ENCODE data around the gene REEP1. TPM values are rescaled to one million over a fixed set of nuclear protein-coding genes. Genes with fewer than 3 reads are reported as not detected.
A peak's percentile ranks its signal among the peaks of the same experiment; 100 is the strongest.

REEP1 gene, protein sequence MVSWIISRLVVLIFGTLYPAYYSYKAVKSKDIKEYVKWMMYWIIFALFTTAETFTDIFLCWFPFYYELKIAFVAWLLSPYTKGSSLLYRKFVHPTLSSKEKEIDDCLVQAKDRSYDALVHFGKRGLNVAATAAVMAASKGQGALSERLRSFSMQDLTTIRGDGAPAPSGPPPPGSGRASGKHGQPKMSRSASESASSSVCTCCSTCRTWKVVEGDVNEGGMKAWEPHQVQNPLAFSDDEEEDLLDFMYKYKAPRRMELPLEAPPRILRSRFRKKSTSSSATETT
- total RNA-seq, result not detected

DNA sequence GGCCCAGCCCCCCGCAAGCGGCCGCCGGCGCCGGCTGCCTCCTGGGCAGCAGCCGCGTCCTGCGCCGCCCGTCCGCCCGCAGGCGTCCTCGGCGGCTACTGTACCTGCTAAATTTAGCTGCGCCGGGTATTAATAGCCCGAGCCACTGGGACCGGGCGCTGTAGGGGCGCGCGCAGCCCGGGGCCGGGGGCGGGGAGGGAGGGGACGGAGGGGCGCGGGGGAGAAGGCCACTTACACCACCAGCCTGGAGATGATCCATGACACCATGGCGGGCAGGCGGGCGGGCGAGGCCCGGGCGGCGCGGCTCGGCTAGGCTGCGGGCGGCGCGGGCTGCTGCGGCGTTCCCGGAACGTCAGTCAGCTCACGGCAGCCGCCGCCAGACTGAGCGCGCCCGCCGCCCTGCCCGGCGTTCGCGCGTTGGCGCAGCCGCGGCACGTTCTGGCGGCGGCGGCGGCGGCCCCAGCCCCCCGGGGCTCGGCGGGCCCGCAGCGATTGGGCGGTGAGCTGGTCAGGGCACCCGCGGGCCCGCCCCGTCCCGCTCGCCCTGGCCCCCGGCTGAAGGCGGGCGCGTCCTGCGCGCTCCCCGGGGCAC lies at the start of gene REEP1:
TSS of gene REEP1 (minus strand) at position 383 of the 592 bp plus-strand sequence. CDS start at position 267, 116 bp downstream.
- Mint-ChIP-seq H3K9me3 (peaks cover 6% of the 10 kb centered on the region), H3K27ac (no peak within 1 kb of the TSS), H3K36me3 (ENCODE audit: low read depth) (no peaks in the 10 kb centered on the region), H3K4me3 (peak within 1 kb of the TSS; percentile 59), H3K4me1 (peaks cover 14% of the 10 kb centered on the region), H3K27me3 (peaks cover 77% of the 10 kb centered on the region)
- DNase-seq, result no peak
- CTCF ChIA-PET, result interaction anchor here (0.6 to 1.4 kb wide), 2 partner anchors 32 to 362 kb away, joined by 3 read pairs; no protein-coding TSS in a partner anchor
- POLR2A ChIA-PET, result no interaction called here

DNA sequence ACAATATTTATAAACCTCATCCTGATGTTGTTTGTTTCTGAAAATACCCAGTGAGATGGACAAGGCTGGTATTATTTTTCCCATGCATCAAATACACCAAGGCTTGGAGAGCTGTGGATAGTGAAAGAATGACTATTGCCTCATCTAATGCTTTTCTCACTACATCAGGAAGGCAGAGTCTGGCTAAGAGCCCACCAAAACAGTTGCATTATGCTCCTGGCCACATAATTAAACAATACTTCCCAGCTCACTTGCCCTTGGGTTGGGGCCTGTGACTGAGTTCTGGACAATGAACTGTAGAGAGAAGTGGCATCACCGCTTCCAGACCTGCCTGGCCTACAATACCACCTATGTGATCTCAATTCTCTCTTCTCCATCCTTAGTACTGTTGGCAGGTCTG lies 46.4 kb upstream of the REEP1 start:
- no peak overlapping the region for H3K4me3 Mint-ChIP-seq
- no peaks in the 10 kb centered on the region for H3K36me3 Mint-ChIP-seq (ENCODE audit: low read depth)
- POLR2A ChIA-PET, result no interaction called here
- no peak overlapping the region for H3K27ac Mint-ChIP-seq
- CTCF ChIA-PET, result no interaction called here
- H3K27me3 Mint-ChIP-seq, result peaks cover 13% of the 10 kb centered on the region
- DNase-seq, result no peak
- H3K4me1 Mint-ChIP-seq, result no peaks in the 10 kb centered on the region
- no peaks in the 10 kb centered on the region for H3K9me3 Mint-ChIP-seq

DNA sequence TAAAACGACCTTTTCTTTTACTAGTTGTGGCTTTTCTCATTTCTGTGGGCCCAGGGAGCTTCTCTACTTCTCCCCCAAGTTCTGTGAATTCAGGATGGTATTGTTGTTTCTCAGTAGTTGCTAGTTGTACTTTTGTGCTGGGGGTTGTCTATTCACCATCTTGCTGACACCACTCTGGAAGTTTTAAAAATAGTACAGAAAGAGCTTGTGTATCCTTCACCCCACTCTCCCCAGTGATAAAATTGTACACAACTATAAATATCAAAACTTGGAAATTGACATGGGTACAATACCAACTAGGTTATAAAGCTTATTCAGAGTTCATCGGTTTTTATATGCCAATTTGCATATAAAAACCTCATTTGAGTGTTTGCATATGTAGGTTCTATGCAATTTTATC lies 45.3 kb upstream of the REEP1 start:
- CTCF ChIA-PET, result no interaction called here
- POLR2A ChIA-PET, result no interaction called here
- no peak overlapping the region for H3K27ac Mint-ChIP-seq
- peaks cover 16% of the 10 kb centered on the region for H3K27me3 Mint-ChIP-seq
- no peaks in the 10 kb centered on the region for H3K4me1 Mint-ChIP-seq
- no peaks in the 10 kb centered on the region for H3K9me3 Mint-ChIP-seq
- DNase-seq, result no peak
- no peak overlapping the region for H3K4me3 Mint-ChIP-seq
- H3K36me3 Mint-ChIP-seq (ENCODE audit: low read depth), result no peaks in the 10 kb centered on the region

DNA sequence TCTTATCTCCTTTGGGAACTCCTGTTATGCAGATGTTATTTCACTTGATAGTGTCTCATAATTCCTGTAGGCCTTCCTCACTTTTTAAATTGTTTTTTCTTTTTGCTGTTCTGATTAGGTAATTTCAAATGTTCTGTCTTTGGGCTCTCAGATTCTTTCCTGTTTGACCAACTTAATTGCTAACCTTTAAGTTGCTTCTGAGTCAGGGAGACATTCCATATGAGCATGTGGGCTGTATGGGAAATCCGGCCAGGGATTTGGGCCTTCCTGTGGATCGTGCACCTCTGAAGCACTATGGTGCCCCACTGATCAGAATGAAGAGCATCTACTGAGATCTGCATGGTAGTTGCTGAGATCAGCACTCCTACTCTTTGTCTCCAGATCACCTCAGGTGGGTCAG lies 44.7 kb upstream of the REEP1 start:
- ChIA-PET POLR2A (no interaction called here), CTCF (no interaction called here)
- peaks cover 14% of the 10 kb centered on the region for H3K27me3 Mint-ChIP-seq
- H3K4me1 Mint-ChIP-seq, result no peaks in the 10 kb centered on the region
- no peak overlapping the region for H3K4me3 Mint-ChIP-seq
- DNase-seq, result no peak
- no peak overlapping the region for H3K27ac Mint-ChIP-seq
- no peaks in the 10 kb centered on the region for H3K36me3 Mint-ChIP-seq (ENCODE audit: low read depth)
- H3K9me3 Mint-ChIP-seq, result no peaks in the 10 kb centered on the region

DNA sequence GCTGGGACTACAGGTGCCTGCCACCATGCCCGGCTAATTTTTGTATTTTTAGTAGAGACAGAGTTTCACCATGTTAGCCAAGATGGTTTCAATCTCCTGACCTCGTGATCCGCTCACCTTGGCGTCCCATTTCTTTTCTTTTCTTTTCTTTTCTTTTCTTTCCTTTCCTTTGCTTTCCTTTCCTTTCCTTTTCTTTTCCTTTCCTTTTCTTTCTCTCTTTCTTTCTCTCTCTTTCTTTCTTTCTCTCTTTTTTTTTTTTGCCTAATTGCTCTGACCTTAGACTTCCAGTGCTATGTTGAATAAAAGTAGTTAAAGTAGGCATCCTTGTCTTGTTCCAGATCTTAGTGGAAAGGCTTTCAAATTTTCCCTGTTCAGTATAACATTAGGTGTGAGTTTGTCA lies 41.0 kb upstream of the REEP1 start:
- CTCF ChIA-PET, result no interaction called here
- POLR2A ChIA-PET, result no interaction called here
- Mint-ChIP-seq H3K4me1 (no peaks in the 10 kb centered on the region), H3K27ac (no peak overlapping the region), H3K36me3 (ENCODE audit: low read depth) (no peaks in the 10 kb centered on the region), H3K9me3 (no peaks in the 10 kb centered on the region), H3K27me3 (peaks cover 24% of the 10 kb centered on the region), H3K4me3 (no peak overlapping the region)
- no peak for DNase-seq

DNA sequence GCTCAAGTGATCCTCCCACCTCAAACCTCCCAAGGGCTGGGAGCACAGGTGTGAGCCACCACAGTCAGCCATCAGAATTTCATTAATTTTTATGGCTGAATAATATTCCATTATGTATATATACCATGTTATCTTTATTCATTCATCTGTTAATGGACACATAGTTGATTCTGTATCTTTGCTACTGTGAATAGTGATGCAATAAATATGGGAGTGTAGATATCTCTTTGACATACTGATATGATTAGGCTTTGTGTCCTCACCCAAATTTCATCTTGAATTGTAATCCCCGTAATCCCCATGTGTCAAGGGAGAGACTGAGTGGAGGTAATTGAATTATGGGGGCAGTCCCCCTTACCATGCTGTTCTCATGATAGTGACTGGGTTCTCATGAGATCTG lies 38.2 kb upstream of the REEP1 start:
- peaks cover 12% of the 10 kb centered on the region for H3K4me1 Mint-ChIP-seq
- H3K36me3 Mint-ChIP-seq (ENCODE audit: low read depth), result no peaks in the 10 kb centered on the region
- DNase-seq, result no peak
- H3K4me3 Mint-ChIP-seq, result no peak overlapping the region
- H3K27ac Mint-ChIP-seq, result no peak overlapping the region
- H3K9me3 Mint-ChIP-seq, result no peaks in the 10 kb centered on the region
- ChIA-PET POLR2A (no interaction called here), CTCF (no interaction called here)
- peaks cover 25% of the 10 kb centered on the region for H3K27me3 Mint-ChIP-seq

DNA sequence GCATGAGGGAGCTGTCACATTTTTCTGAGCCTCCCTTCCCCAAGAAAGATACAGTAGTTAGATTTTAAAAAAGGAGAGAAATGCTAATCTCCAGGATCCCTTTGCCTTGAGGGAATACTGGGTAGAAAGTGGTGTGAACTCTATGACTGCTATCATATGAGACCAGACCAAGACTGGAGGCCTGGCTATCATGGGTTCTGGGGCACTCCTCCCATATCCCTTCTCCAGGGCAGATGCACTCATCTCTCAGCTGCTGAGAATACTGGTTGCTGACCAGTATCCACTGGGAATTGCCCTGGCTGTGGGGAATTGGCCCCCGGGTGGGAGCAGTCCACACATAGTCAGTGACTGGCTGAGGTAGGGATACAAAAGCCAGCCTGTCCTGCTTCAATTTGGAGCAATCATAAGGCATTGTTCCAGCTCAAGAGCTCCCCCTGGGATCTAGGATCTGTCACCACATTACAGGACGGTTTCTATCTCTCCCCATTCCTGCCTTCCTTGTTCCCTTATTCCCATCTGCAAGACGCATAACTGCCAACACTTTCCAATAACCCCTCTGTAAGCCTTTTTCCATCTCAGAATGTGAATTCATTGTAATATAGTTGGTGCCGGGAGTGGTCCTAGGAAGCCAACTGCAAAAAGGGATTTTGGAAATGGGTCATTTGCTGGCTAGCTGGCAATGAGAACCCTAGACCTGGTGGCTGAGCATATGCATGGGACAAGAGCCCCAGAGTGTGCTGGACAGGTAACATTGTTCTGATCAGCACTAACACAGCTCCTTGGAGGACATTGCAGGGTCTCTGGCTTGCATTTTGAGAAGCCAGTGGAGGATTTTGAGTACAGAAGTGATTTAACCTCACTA lies 35.4 kb upstream of the REEP1 start:
- H3K27me3 Mint-ChIP-seq, result peaks cover 15% of the 10 kb centered on the region
- DNase-seq, result no peak
- ChIA-PET POLR2A (interaction anchor here (1.5 kb wide), 1 partner anchor 152 kb away, joined by 3 read pairs; no protein-coding TSS in a partner anchor), CTCF (interaction anchor here (0.6 to 1.8 kb wide), 5 partner anchors 84 to 515 kb away, joined by 3 to 8 read pairs (median 3); no protein-coding TSS in a partner anchor)
- H3K9me3 Mint-ChIP-seq, result peaks cover 5% of the 10 kb centered on the region
- no peak overlapping the region for H3K27ac Mint-ChIP-seq
- no peak overlapping the region for H3K4me3 Mint-ChIP-seq
- H3K4me1 Mint-ChIP-seq, result peaks cover 23% of the 10 kb centered on the region
- no peaks in the 10 kb centered on the region for H3K36me3 Mint-ChIP-seq (ENCODE audit: low read depth)

DNA sequence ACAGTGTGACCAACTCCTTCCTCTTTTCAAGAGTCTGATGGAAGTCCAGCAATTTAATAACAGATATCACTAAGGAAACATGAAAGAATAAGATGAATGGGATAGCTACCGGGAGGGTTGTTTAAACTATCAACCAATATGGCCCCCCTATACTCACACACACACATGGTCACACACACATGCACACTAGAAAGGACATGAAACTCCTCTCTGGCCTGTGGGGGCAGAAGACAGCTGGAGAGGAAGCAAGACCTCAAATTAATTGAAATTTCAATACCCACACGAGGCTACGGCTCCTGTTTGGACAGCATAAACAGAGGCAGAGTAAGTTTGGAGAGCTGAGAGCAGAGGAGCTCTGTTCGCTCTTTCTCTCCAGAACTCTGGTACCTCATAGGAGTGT lies 34.7 kb upstream of the REEP1 start:
- H3K4me3 Mint-ChIP-seq, result no peak overlapping the region
- POLR2A ChIA-PET, result interaction anchor here (1.5 to 1.6 kb wide), 2 partner anchors 70 to 151 kb away, joined by 3 to 4 read pairs; partner anchors contain the start of gene KDM3A

DNA sequence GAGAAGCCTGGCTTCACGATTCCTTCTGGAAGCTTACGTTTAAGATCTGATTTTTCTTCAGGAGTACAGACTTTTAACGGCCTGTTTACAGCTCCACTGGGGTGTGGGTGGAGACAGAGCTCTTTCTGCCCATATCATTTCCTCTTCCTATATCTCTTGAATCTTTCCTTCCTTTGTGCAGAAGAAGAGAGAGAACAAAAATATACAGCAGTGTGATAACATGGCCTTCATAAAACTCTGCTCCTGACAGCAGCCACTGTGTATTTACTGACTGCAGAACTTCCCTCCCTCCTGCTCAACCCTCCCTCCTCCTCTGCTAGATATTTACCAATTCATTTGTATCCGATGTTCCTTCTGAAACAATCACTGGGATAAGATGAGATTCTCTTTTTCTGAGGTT lies 34.1 kb upstream of the REEP1 start:
- POLR2A ChIA-PET, result interaction anchor here (1.5 to 1.6 kb wide), 2 partner anchors 70 to 151 kb away, joined by 3 to 4 read pairs; partner anchors contain the start of gene KDM3A
- Mint-ChIP-seq H3K9me3 (peaks cover 5% of the 10 kb centered on the region), H3K4me3 (no peak overlapping the region), H3K36me3 (ENCODE audit: low read depth) (no peaks in the 10 kb centered on the region), H3K27ac (peak overlapping the region; percentile 49), H3K27me3 (peaks cover 11% of the 10 kb centered on the region), H3K4me1 (peaks cover 25% of the 10 kb centered on the region)
- CTCF ChIA-PET, result no interaction called here
- DNase-seq, result no peak

More for the DNA sequence above, 34.7 kb upstream of the REEP1 start:
- H3K27ac Mint-ChIP-seq, result no peak overlapping the region
- no peaks in the 10 kb centered on the region for H3K36me3 Mint-ChIP-seq (ENCODE audit: low read depth)
- peaks cover 5% of the 10 kb centered on the region for H3K9me3 Mint-ChIP-seq
- no peak for DNase-seq
- H3K27me3 Mint-ChIP-seq, result peaks cover 13% of the 10 kb centered on the region
- peaks cover 25% of the 10 kb centered on the region for H3K4me1 Mint-ChIP-seq
- CTCF ChIA-PET, result interaction anchor here (0.6 to 1.8 kb wide), 3 partner anchors 84 to 152 kb away, joined by 3 to 8 read pairs (median 6); no protein-coding TSS in a partner anchor

DNA sequence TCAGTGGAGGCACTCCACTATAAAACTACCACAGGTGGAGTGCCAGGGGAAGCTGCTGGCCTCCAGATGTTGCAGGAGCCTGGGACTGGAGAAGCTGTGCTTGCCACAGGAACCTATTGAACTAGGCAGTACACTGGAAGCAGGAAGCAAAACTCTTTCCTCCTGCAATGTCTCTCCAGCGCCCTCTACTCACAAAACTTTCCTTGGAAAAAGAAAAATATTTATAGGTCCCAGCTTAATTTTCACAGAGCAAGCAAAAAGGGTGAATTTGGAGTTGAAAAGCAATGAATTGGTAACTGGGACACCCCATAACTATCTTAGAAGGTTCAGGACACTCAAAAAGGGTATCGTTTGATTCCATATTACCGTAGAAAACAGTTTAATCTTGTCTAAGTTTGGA lies 33.2 kb upstream of the REEP1 start:
- Mint-ChIP-seq H3K36me3 (ENCODE audit: low read depth) (no peaks in the 10 kb centered on the region), H3K9me3 (peaks cover 5% of the 10 kb centered on the region)
- POLR2A ChIA-PET, result interaction anchor here (1.6 kb wide), 1 partner anchor 71 kb away, joined by 4 read pairs; the partner anchor contains the start of gene KDM3A

DNA sequence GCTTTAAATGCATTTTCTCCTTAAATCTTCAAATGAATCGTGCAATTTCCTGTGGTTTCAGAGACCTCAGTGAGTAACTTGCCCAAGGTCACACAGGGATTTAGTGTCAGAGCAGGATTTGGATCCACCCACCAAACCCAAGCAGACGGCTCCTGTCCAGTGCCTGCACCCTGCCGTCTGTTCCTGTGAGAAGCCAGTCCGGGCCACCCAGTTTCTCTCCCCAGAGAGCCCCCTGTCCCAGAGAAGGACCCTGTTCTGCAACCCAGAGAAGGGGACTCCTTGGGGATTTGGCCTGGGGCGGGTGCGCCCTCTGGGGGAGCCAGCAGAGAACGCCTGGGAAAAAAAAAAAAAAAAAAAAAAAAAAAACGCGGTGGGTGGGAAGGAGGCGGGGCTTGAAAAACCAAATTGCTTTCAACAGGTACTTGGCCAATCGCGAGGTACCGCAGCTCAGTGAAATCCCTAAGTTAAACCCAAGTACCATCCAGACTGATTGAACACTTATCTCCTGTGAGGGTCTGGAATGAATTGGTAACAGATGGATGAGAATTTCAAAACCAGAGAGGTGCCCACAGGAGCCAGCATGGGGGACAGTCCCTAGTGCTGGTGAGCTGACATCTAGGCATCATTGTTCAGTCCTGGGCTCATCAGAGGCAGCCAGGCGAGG lies 30.9 kb upstream of the REEP1 start:
- peak; percentile 43 for DNase-seq
- H3K4me3 Mint-ChIP-seq, result no peak overlapping the region
- POLR2A ChIA-PET, result no interaction called here
- peaks cover 25% of the 10 kb centered on the region for H3K4me1 Mint-ChIP-seq
- H3K27me3 Mint-ChIP-seq, result peaks cover 2% of the 10 kb centered on the region
- H3K9me3 Mint-ChIP-seq, result peaks cover 5% of the 10 kb centered on the region
- H3K27ac Mint-ChIP-seq, result no peak overlapping the region
- H3K36me3 Mint-ChIP-seq (ENCODE audit: low read depth), result no peaks in the 10 kb centered on the region
- CTCF ChIA-PET, result interaction anchor here (0.5 to 2.6 kb wide), 6 partner anchors 8 to 169 kb away, joined by 3 to 29 read pairs (median 3); partner anchors contain the start of gene MRPL35

More for the DNA sequence above, 33.2 kb upstream of the REEP1 start:
- no peak for DNase-seq
- Mint-ChIP-seq H3K4me3 (no peak overlapping the region), H3K4me1 (peaks cover 25% of the 10 kb centered on the region), H3K27me3 (peaks cover 7% of the 10 kb centered on the region), H3K27ac (no peak overlapping the region)
- CTCF ChIA-PET, result interaction anchor here (2.6 kb wide), 1 partner anchor 150 kb away, joined by 29 read pairs; no protein-coding TSS in a partner anchor

DNA sequence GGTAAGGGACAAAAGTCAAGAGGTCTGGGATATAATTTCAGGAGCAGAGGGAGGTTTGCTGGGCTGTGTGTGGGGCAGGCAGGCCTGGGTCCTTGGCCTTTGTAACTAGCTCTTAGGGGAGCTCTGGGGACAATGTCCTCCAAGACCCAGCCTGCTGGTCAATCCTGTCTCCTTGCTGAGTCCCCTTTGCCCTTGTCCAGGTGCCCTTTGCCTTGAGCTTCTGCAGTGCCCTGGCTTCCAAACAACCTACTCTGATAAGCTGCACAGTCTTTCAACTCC lies 30.0 kb upstream of the REEP1 start:
- no peak for DNase-seq
- H3K27ac Mint-ChIP-seq, result no peak overlapping the region
- CTCF ChIA-PET, result interaction anchor here (1.0 to 1.1 kb wide), 3 partner anchors 142 to 220 kb away, joined by 3 to 7 read pairs (median 3); no protein-coding TSS in a partner anchor
- H3K4me1 Mint-ChIP-seq, result peaks cover 23% of the 10 kb centered on the region
- peaks cover 5% of the 10 kb centered on the region for H3K9me3 Mint-ChIP-seq
- H3K4me3 Mint-ChIP-seq, result no peak overlapping the region
- POLR2A ChIA-PET, result no interaction called here
- H3K27me3 Mint-ChIP-seq, result no peaks in the 10 kb centered on the region
- H3K36me3 Mint-ChIP-seq (ENCODE audit: low read depth), result no peaks in the 10 kb centered on the region
